ENCODE measurements around the gene EXOSC10. TPM values are rescaled to one million over a fixed set of nuclear protein-coding genes. Genes with fewer than 3 reads are reported as not detected.
"Not testable (repeated sequence)": the region's sequence is repeated elsewhere in the genome, so short reads cannot be mapped to it uniquely, and the experiment has no call there.

The EXOSC10 gene
- polyA plus RNA-seq, 1 of the 3 experiments (the other 2 are of a cell fraction) = 62.5 TPM

DNA sequence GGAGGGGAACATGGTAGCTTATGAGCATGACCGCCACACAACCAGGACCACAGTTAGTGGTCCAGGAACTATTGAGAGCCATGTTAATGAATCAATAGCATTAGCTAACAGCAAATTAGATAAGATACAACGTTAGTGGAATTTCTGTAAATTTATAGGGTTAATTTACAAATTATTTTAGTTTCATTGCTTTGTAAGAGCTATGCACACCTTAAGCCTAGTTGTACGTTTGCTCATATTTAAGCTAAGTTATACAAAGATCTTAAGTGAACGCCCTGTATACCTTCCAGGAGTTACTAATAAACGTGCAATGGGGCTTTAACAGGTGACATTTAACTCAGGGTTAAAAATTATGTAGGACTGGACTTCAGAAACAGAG, 749 bp downstream of the EXOSC10 start:
- H3K9me3 ChIP-seq = no peaks in the 10 kb centered on the region
- ChIA-PET POLR2A (interaction anchor here (0.8 to 1.3 kb wide), 4 partner anchors 10 to 555 kb away, joined by 3 to 4 read pairs (median 3); partner anchors contain the start of gene FBXO2), CTCF (interaction anchor here (1.0 to 2.9 kb wide), 6 partner anchors 9 to 61 kb away, joined by 3 to 20 read pairs (median 4); no protein-coding TSS in a partner anchor)
- no peaks in the 10 kb centered on the region for H3K9me2 ChIP-seq
- no peak for TF ChIP-seq EZH2phosphoT487 (IDR thresholded peaks at IDR 0.05; ENCODE audit: borderline replicate concordance, low read depth)
- H3K4me2 ChIP-seq = peak overlapping the region; percentile 78
- H3K27me3 ChIP-seq (ENCODE audit: insufficient read depth) = no peaks in the 10 kb centered on the region
- H2AFZ ChIP-seq (ENCODE audit: low read depth) = peak overlapping the region; percentile 93
- H3K36me3 ChIP-seq (replicated peaks in 1 of 2; ENCODE audit: control insufficient read depth in 1 of 2, insufficient read depth in 2 of 2, low read length in 1 of 2) = peaks cover 3 to 38% of the 10 kb centered on the region in 2 experiments
- peak overlapping the region; percentile 56 to 59; a peak in 2 of 4 replicates for H3K27ac ChIP-seq (ENCODE audit: low read depth in 2 of 2, low read length in 1 of 2)
- no peaks in the 10 kb centered on the region for H3F3A ChIP-seq (replicated peaks; ENCODE audit: insufficient read depth)
- WGBS (ENCODE audit: low lambda C conversion rate) = 19% methylated on average over 5 of the region's 5 CpGs
- DNase-seq = no peak
- H3K4me3 ChIP-seq (ENCODE audit: low read depth in 2 of 2, low read length in 1 of 2) = peak overlapping the region; percentile 81 to 90
- H3K9ac ChIP-seq = peak overlapping the region; percentile 94
- H3K4me1 ChIP-seq (ENCODE audit: control insufficient read depth in 1 of 2, insufficient read depth in 2 of 2, low read depth in 1 of 2, low read length in 1 of 2) = peaks cover 6 to 7% of the 10 kb centered on the region in 2 experiments; a peak in 3 of 4 replicates
- no peaks in the 10 kb centered on the region for H4K20me1 ChIP-seq (ENCODE audit: insufficient read depth)
- peaks cover 40% of the 10 kb centered on the region for H3K79me2 ChIP-seq (ENCODE audit: insufficient read depth)

DNA sequence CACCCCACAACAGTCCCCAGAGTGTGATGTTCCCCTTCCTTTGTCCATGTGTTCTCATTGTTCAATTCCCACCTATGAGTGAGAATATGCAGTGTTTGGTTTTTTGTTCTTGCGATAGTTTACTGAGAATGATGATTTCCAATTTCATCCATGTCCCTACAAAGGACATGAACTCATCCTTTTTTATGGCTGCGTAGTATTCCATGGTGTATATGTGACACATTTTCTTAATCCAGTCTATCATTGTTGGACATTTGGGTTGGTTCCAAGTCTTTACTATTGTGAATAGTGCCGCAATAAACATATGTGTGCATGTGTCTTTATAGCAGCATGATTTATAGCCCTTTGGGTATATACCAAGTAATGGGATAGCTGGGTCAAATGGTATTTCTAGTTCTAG, 15.9 kb downstream of the EXOSC10 start:
- H3K79me2 ChIP-seq (ENCODE audit: insufficient read depth); H3K27me3 ChIP-seq (ENCODE audit: insufficient read depth); H3K4me2 ChIP-seq; H3K9me2 ChIP-seq; H3K4me3 ChIP-seq (ENCODE audit: low read depth in 2 of 2, low read length in 1 of 2); POLR2A ChIA-PET; H3K9ac ChIP-seq; H2AFZ ChIP-seq (ENCODE audit: low read depth); DNase-seq; CTCF ChIA-PET; H3K4me1 ChIP-seq (ENCODE audit: control insufficient read depth in 1 of 2, insufficient read depth in 2 of 2, low read depth in 1 of 2, low read length in 1 of 2); H3K27ac ChIP-seq (ENCODE audit: low read depth in 2 of 2, low read length in 1 of 2); H3K9me3 ChIP-seq; H4K20me1 ChIP-seq (ENCODE audit: insufficient read depth): not testable (repeated sequence)
- Histone ChIP-seq H3K36me3 (replicated peaks in 1 of 2; ENCODE audit: control insufficient read depth in 1 of 2, insufficient read depth in 2 of 2, low read length in 1 of 2) (peaks cover 39 to 46% of the 10 kb centered on the region in 2 experiments), H3F3A (replicated peaks; ENCODE audit: insufficient read depth) (peaks cover 11% of the 10 kb centered on the region)
- WGBS (ENCODE audit: low lambda C conversion rate) = 98% methylated on average over 3 of the region's 3 CpGs

GRCh38 chr1:11080931-11081330, 18.7 kb downstream of the EXOSC10 start:
- Histone ChIP-seq H3K9me3 (no peaks in the 10 kb centered on the region), H3K79me2 (ENCODE audit: insufficient read depth) (no peaks in the 10 kb centered on the region), H3K27me3 (ENCODE audit: insufficient read depth) (no peaks in the 10 kb centered on the region), H3K27ac (ENCODE audit: low read depth in 2 of 2, low read length in 1 of 2) (no peak overlapping the region), H3F3A (replicated peaks; ENCODE audit: insufficient read depth) (peaks cover 11% of the 10 kb centered on the region), H3K4me1 (ENCODE audit: control insufficient read depth in 1 of 2, insufficient read depth in 2 of 2, low read depth in 1 of 2, low read length in 1 of 2) (no peaks in the 10 kb centered on the region), H3K36me3 (replicated peaks in 1 of 2; ENCODE audit: control insufficient read depth in 1 of 2, insufficient read depth in 2 of 2, low read length in 1 of 2) (peaks cover 31 to 41% of the 10 kb centered on the region in 2 experiments), H3K9ac (no peak overlapping the region), H3K4me2 (no peak overlapping the region), H2AFZ (ENCODE audit: low read depth) (no peak overlapping the region), H3K4me3 (ENCODE audit: low read depth in 2 of 2, low read length in 1 of 2) (no peak overlapping the region), H3K9me2 (no peaks in the 10 kb centered on the region), H4K20me1 (ENCODE audit: insufficient read depth) (no peaks in the 10 kb centered on the region)
- WGBS (ENCODE audit: low lambda C conversion rate) = 77% methylated on average over 9 of the region's 12 CpGs
- POLR2A ChIA-PET = no interaction called here
- TF ChIP-seq, protein P1, sequence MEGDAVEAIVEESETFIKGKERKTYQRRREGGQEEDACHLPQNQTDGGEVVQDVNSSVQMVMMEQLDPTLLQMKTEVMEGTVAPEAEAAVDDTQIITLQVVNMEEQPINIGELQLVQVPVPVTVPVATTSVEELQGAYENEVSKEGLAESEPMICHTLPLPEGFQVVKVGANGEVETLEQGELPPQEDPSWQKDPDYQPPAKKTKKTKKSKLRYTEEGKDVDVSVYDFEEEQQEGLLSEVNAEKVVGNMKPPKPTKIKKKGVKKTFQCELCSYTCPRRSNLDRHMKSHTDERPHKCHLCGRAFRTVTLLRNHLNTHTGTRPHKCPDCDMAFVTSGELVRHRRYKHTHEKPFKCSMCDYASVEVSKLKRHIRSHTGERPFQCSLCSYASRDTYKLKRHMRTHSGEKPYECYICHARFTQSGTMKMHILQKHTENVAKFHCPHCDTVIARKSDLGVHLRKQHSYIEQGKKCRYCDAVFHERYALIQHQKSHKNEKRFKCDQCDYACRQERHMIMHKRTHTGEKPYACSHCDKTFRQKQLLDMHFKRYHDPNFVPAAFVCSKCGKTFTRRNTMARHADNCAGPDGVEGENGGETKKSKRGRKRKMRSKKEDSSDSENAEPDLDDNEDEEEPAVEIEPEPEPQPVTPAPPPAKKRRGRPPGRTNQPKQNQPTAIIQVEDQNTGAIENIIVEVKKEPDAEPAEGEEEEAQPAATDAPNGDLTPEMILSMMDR (IDR thresholded peaks at IDR 0.05) = no peak
- TF ChIP-seq YY1 (IDR thresholded peaks at IDR 0.05; ENCODE audit: low read depth) = no peak
- no peak for TF ChIP-seq RAD21 (IDR thresholded peaks at IDR 0.05; ENCODE audit: low read length)
- no peak for TF ChIP-seq FOSL2 (IDR thresholded peaks at IDR 0.05; ENCODE audit: borderline replicate concordance, low read depth)
- TF ChIP-seq FOXJ3 (CRISPR knock-in tag; IDR thresholded peaks at IDR 0.05) = no peak
- TF ChIP-seq SIN3A (IDR thresholded peaks at IDR 0.05; ENCODE audit: borderline replicate concordance, low read depth, low read length) = no peak
- TF ChIP-seq, protein P2, sequence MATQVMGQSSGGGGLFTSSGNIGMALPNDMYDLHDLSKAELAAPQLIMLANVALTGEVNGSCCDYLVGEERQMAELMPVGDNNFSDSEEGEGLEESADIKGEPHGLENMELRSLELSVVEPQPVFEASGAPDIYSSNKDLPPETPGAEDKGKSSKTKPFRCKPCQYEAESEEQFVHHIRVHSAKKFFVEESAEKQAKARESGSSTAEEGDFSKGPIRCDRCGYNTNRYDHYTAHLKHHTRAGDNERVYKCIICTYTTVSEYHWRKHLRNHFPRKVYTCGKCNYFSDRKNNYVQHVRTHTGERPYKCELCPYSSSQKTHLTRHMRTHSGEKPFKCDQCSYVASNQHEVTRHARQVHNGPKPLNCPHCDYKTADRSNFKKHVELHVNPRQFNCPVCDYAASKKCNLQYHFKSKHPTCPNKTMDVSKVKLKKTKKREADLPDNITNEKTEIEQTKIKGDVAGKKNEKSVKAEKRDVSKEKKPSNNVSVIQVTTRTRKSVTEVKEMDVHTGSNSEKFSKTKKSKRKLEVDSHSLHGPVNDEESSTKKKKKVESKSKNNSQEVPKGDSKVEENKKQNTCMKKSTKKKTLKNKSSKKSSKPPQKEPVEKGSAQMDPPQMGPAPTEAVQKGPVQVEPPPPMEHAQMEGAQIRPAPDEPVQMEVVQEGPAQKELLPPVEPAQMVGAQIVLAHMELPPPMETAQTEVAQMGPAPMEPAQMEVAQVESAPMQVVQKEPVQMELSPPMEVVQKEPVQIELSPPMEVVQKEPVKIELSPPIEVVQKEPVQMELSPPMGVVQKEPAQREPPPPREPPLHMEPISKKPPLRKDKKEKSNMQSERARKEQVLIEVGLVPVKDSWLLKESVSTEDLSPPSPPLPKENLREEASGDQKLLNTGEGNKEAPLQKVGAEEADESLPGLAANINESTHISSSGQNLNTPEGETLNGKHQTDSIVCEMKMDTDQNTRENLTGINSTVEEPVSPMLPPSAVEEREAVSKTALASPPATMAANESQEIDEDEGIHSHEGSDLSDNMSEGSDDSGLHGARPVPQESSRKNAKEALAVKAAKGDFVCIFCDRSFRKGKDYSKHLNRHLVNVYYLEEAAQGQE (IDR thresholded peaks at IDR 0.05; ENCODE audit: low read depth, low read length) = no peak
- no peak for TF ChIP-seq USF2 (IDR thresholded peaks at IDR 0.05; ENCODE audit: borderline replicate concordance, low read depth, low read length)
- no peak for TF ChIP-seq RXRA (IDR thresholded peaks at IDR 0.05; ENCODE audit: borderline replicate concordance, low read depth)
- TF ChIP-seq ELF1 (IDR thresholded peaks at IDR 0.05) = no peak
- no peak for TF ChIP-seq JUND (IDR thresholded peaks at IDR 0.05)
- TF ChIP-seq GABPA (IDR thresholded peaks at IDR 0.05; ENCODE audit: low read depth) = no peak
- TF ChIP-seq GATA2 (CRISPR knock-in tag; IDR thresholded peaks at IDR 0.05) = no peak
- TF ChIP-seq, protein P3, sequence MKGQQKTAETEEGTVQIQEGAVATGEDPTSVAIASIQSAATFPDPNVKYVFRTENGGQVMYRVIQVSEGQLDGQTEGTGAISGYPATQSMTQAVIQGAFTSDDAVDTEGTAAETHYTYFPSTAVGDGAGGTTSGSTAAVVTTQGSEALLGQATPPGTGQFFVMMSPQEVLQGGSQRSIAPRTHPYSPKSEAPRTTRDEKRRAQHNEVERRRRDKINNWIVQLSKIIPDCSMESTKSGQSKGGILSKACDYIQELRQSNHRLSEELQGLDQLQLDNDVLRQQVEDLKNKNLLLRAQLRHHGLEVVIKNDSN (IDR thresholded peaks at IDR 0.05; ENCODE audit: borderline replicate concordance, low read depth) = no peak
- no peak for DNase-seq
- CTCF ChIA-PET = interaction anchor here (2.9 kb wide), 1 partner anchor 43 kb away, joined by 19 read pairs; no protein-coding TSS in a partner anchor
